HCT116 (cell line): ENCODE data around the gene R3HCC1L. TPM values are rescaled to one million over a fixed set of nuclear protein-coding genes. Genes with fewer than 3 reads are reported as not detected.

Experiments used
- ATAC-seq: fragments of 200-7000 bp; cut with Tn5 transposase; 2 replicates; pipeline ENCODE4 v1.9.1; 2020; ENCODE audit warnings: mild to moderate bottlenecking, moderate library complexity
- BruUV-seq: library from RNA; stranded (reverse); fragments of 400-500 nt; replicated peaks from 2 replicates; lab custom pipeline; 2021; lab: Mats Ljungman, UMichigan
- CTCF ChIA-PET: fragments of 300-600 bp; sonication (Branson Sonifier 250); formaldehyde crosslinking; loops from one replicate; lab custom pipeline; 2021; ENCODE audit warnings: antibody characterized with exemption; lab: Charles Lee
- POLR2A ChIA-PET: fragments of 300-600, 350-600 bp; sonication (Branson Sonifier 250); formaldehyde crosslinking; loops from one replicate; lab custom pipeline; 2021; ENCODE audit warnings: antibody characterized with exemption; lab: Charles Lee
- RAD21 ChIA-PET, 2 experiments: fragments of 300-600 bp; sonication (Branson Sonifier 250); formaldehyde crosslinking; loops; one replicate each; lab custom pipeline; 2023; ENCODE audit warnings: low total read pairs in 2 of 2; ENCODE audit not compliant: uncharacterized antibody in 2 of 2, unreplicated experiment in 2 of 2, low non-redundant PET in 1 of 2; lab: Charles Lee
- DNase-seq: peaks from one replicate; pipeline ENCODE4 v3.0.0-alpha.2; 2010; ENCODE audit warnings: low read depth, low spot score
- H2AFZ ChIP-seq: fragments of 200-600 bp; shearing (Covaris generic), sonication (generic); 2 replicates; pipeline ENCODE4 v1.6.1; 2017; ENCODE audit warnings: low read depth, mixed run types, mixed read lengths, antibody characterized with exemption, low read length; ENCODE audit not compliant: poor library complexity, severe bottlenecking
- H3K27ac ChIP-seq: 2 replicates; pipeline ENCODE4 v1.5.1; 2012; ENCODE audit warnings: low read depth, low read length
- H3K27me3 ChIP-seq: fragments of 200-600 bp; sonication (generic); 2 replicates; pipeline ENCODE4 v1.6.1; 2016; ENCODE audit warnings: mixed run types, low read length, mixed read lengths; ENCODE audit not compliant: insufficient read depth
- H3K36me3 ChIP-seq, 2 experiments: fragments of 200-500 bp in 1 of 2; fragments of 200-600 bp in 1 of 2; sonication (Bioruptor generic) in 1 of 2; sonication (generic) in 1 of 2; 2 replicates each; pipeline versions ENCODE4 v1.5.1 to v1.6.1; 2014 to 2016; ENCODE audit warnings: low read length in 2 of 2, inconsistent platforms in 1 of 2, mixed read lengths in 1 of 2, mixed run types in 1 of 2; ENCODE audit not compliant: insufficient read depth in 2 of 2, control insufficient read depth in 1 of 2
- H3K4me1 ChIP-seq, 2 experiments: fragments of 200-600 bp in 1 of 2; sonication (generic) in 1 of 2; 2 replicates each; pipeline versions ENCODE4 v1.5.1 to v1.6.1; 2012 to 2017; ENCODE audit warnings: low read length in 2 of 2, inconsistent platforms in 1 of 2, mild to moderate bottlenecking in 1 of 2, mixed read lengths in 1 of 2, mixed run types in 1 of 2, moderate library complexity in 1 of 2; ENCODE audit not compliant: insufficient read depth in 2 of 2, control insufficient read depth in 1 of 2
- H3K4me2 ChIP-seq: fragments of 200-600 bp; sonication (generic); 2 replicates; pipeline ENCODE4 v1.6.1; 2017; ENCODE audit warnings: mixed run types, low read length, mixed read lengths
- H3K4me3 ChIP-seq, 2 experiments: fragments of 200-600 bp in 1 of 2; sonication (generic) in 1 of 2; replicated peaks in 1 of 2; 2 replicates each; pipeline ENCODE4 v1.5.1; 2011 to 2016; ENCODE audit warnings: low read length in 2 of 2, control low read depth in 1 of 2, low read depth in 1 of 2, mild to moderate bottlenecking in 1 of 2, mixed read lengths in 1 of 2, mixed run types in 1 of 2
- H3K79me2 ChIP-seq: fragments of 200-600 bp; sonication (generic); 2 replicates; pipeline ENCODE4 v1.6.1; 2017; ENCODE audit warnings: mild to moderate bottlenecking, mixed run types, low read length, moderate library complexity, mixed read lengths; ENCODE audit not compliant: insufficient read depth
- H3K9ac ChIP-seq: fragments of 200-600 bp; sonication (generic); 2 replicates; pipeline ENCODE4 v1.6.1; 2016; ENCODE audit warnings: low read length, mixed read lengths
- H3K9me2 ChIP-seq: fragments of 200-600 bp; sonication (generic), shearing (Covaris generic); 2 replicates; pipeline ENCODE4 v1.6.1; 2017; ENCODE audit warnings: mixed run types, mild to moderate bottlenecking, moderate library complexity; ENCODE audit not compliant: insufficient read depth
- H3K9me3 ChIP-seq, 2 experiments: fragments of 200-500 bp in 1 of 2; fragments of 200-600 bp in 1 of 2; sonication (Bioruptor generic) in 1 of 2; sonication (generic) in 1 of 2; 2 replicates each; pipeline ENCODE4 v1.6.1; 2014 to 2017; ENCODE audit warnings: low read length in 2 of 2, mixed read lengths in 2 of 2, inconsistent platforms in 1 of 2, low read depth in 1 of 2, mild to moderate bottlenecking in 1 of 2, mixed run types in 1 of 2, moderate library complexity in 1 of 2; ENCODE audit not compliant: control insufficient read depth in 1 of 2, insufficient read depth in 1 of 2
- H4K20me1 ChIP-seq: fragments of 200-600 bp; sonication (generic), shearing (Covaris generic); 2 replicates; pipeline ENCODE4 v1.6.1; 2017; ENCODE audit warnings: mixed run types, mild to moderate bottlenecking, moderate library complexity; ENCODE audit not compliant: insufficient read depth
- CBX3 ChIP-seq: IDR thresholded peaks from 2 replicates; pipeline ENCODE4 v1.6.1; 2012; ENCODE audit warnings: low read depth
- CEBPB ChIP-seq: IDR thresholded peaks from 2 replicates; pipeline ENCODE4 v1.6.1; 2012; ENCODE audit warnings: low read depth
- EGR1 ChIP-seq: IDR thresholded peaks from 2 replicates; pipeline ENCODE4 v1.6.1; 2012; ENCODE audit warnings: low read depth
- ELF1 ChIP-seq: IDR thresholded peaks from 2 replicates; pipeline ENCODE4 v1.6.1; 2012; ENCODE audit warnings: low read depth, borderline replicate concordance
- EZH2phosphoT487 ChIP-seq: fragments of 200-600 bp; IDR thresholded peaks from 2 replicates; pipeline ENCODE4 v1.6.1; 2018; ENCODE audit warnings: antibody characterized with exemption, borderline replicate concordance
- MAX ChIP-seq: IDR thresholded peaks from 2 replicates; pipeline ENCODE4 v1.6.1; 2012
- POLR2A ChIP-seq: IDR thresholded peaks from 2 replicates; pipeline ENCODE4 v1.7.0; 2011; ENCODE audit warnings: borderline replicate concordance; ENCODE audit not compliant: insufficient read depth, insufficient read length; ENCODE audit errors: extremely low read depth
- RAD21 ChIP-seq: IDR thresholded peaks from 2 replicates; pipeline ENCODE4 v1.6.1; 2012; ENCODE audit warnings: low read depth, mild to moderate bottlenecking
- SP1 ChIP-seq: IDR thresholded peaks from 2 replicates; pipeline ENCODE4 v1.6.1; 2012; ENCODE audit warnings: low read depth
- SRF ChIP-seq: IDR thresholded peaks from 2 replicates; pipeline ENCODE4 v1.6.1; 2012; ENCODE audit warnings: low read depth
- YY1 ChIP-seq: IDR thresholded peaks from 2 replicates; pipeline ENCODE4 v1.6.1; 2011; ENCODE audit warnings: low read length, low read depth, moderate library complexity, mild to moderate bottlenecking; ENCODE audit not compliant: insufficient replicate concordance; ENCODE audit errors: extremely low read depth
- ZBTB33 ChIP-seq: IDR thresholded peaks from 2 replicates; pipeline ENCODE4 v1.6.1; 2011; ENCODE audit warnings: mild to moderate bottlenecking, low read length, moderate library complexity; ENCODE audit not compliant: insufficient replicate concordance; ENCODE audit errors: extremely low read depth
- ZFX ChIP-seq: fragments of 450-650 bp; IDR thresholded peaks from 2 replicates; pipeline ENCODE4 v1.6.1; 2017
- ZNF274 ChIP-seq: fragments of 200-500 bp; sonication (Bioruptor generic); IDR thresholded peaks from 2 replicates; pipeline ENCODE4 v1.6.1; 2014; ENCODE audit warnings: mild to moderate bottlenecking, low read depth, low read length, inconsistent platforms
- intact Hi-C: fragments of 100-400 bp; cut with micrococcal nuclease; formaldehyde crosslinking; loops from 2 replicates; pipeline ENCODE4 v1.10.0; 2022
- total RNA-seq: library from RNA; stranded (reverse); gene quantifications from one replicate; pipeline ENCODE4 v1.2.1, GENCODE V29; 2021; ENCODE audit not compliant: unreplicated experiment

The R3HCC1L gene
- total RNA-seq, 1 experiment from 2014 or later: 9.3 TPM

- H3K9ac ChIP-seq: no peak overlapping the region
- BruUV-seq: no TSS peak
- no peak overlapping the region for H3K4me2 ChIP-seq
- no peaks in the 10 kb centered on the region for H3K4me1 ChIP-seq
- no peak for ATAC-seq
- no peaks in the 10 kb centered on the region for H4K20me1 ChIP-seq
- POLR2A ChIA-PET: no interaction called here
- H3K79me2 ChIP-seq: no peaks in the 10 kb centered on the region
- no peak for DNase-seq
- intact Hi-C loops: no loop called here
- H3K4me3 ChIP-seq: no peak overlapping the region
- no peak overlapping the region for H3K27ac ChIP-seq
- peaks cover 3 to 6% of the 10 kb centered on the region in 2 experiments; a peak in 2 of 4 replicates for H3K36me3 ChIP-seq
- no peaks in the 10 kb centered on the region for H3K9me3 ChIP-seq
- H3K27me3 ChIP-seq: no peaks in the 10 kb centered on the region
- CTCF ChIA-PET: interaction anchor here (1.8 kb wide), 1 partner anchor 35 kb away, joined by 7 read pairs; no protein-coding TSS in a partner anchor
- H2AFZ ChIP-seq: no peak overlapping the region
- TF ChIP-seq ZNF274: no peak
- no peak for TF ChIP-seq EGR1
- TF ChIP-seq RAD21: no peak
- RAD21 ChIA-PET: no interaction called here
- no peaks in the 10 kb centered on the region for H3K9me2 ChIP-seq
Observed at GRCh38 chr10:98205351-98205750, 70.9 kb downstream of the R3HCC1L start.

- ChIA-PET POLR2A (no interaction called here), RAD21 (no interaction called here), CTCF (no interaction called here)
- H3K9ac ChIP-seq: no peak overlapping the region
- H3K4me1 ChIP-seq: no peaks in the 10 kb centered on the region
- no peaks in the 10 kb centered on the region for H3K79me2 ChIP-seq
- BruUV-seq: TSS peak; percentile 35
- peaks cover 3 to 6% of the 10 kb centered on the region in 2 experiments; a peak in 2 of 4 replicates for H3K36me3 ChIP-seq
- TF ChIP-seq EZH2phosphoT487: no peak
- TF ChIP-seq ZFX: no peak
- no peak for TF ChIP-seq ZBTB33
- no peak for TF ChIP-seq YY1
- TF ChIP-seq SRF: no peak
- no peak for TF ChIP-seq CBX3
- TF ChIP-seq POLR2A: no peak
- TF ChIP-seq MAX: no peak
- TF ChIP-seq SP1: no peak
- no peak for TF ChIP-seq ELF1
- TF ChIP-seq CEBPB: no peak
- H3K9me3 ChIP-seq: no peaks in the 10 kb centered on the region
- no peak overlapping the region for H2AFZ ChIP-seq
- intact Hi-C loops: no loop called here
- no peaks in the 10 kb centered on the region for H4K20me1 ChIP-seq
- H3K27me3 ChIP-seq: no peaks in the 10 kb centered on the region
- no peak overlapping the region for H3K4me3 ChIP-seq
- no peak for DNase-seq
- no peak overlapping the region for H3K4me2 ChIP-seq
- no peaks in the 10 kb centered on the region for H3K9me2 ChIP-seq
- no peak for ATAC-seq
- H3K27ac ChIP-seq: no peak overlapping the region
Observed at GRCh38 chr10:98208925-98209324, 74.5 kb downstream of the R3HCC1L start.
